Epithelial cell of esophagus (primary cell): ENCODE measurements around the gene PACC1.

Experiments
- DNase-seq: peaks from one replicate; pipeline ENCODE4 v3.0.0; 2010; ENCODE audit warnings: low read depth
- H3K4me3 ChIP-seq: 2 replicates; pipeline ENCODE4 v1.5.1; 2011; ENCODE audit warnings: mild to moderate bottlenecking, low read length, control low read depth
- TF ChIP-seq, protein P1 (sequence below): IDR thresholded peaks from 2 replicates; pipeline ENCODE4 v1.5.1; 2011; ENCODE audit warnings: low read depth, mild to moderate bottlenecking, low read length, control low read depth, inconsistent platforms; ENCODE audit not compliant: insufficient read depth; ENCODE audit errors: missing control alignments

The PACC1 gene

DNA sequence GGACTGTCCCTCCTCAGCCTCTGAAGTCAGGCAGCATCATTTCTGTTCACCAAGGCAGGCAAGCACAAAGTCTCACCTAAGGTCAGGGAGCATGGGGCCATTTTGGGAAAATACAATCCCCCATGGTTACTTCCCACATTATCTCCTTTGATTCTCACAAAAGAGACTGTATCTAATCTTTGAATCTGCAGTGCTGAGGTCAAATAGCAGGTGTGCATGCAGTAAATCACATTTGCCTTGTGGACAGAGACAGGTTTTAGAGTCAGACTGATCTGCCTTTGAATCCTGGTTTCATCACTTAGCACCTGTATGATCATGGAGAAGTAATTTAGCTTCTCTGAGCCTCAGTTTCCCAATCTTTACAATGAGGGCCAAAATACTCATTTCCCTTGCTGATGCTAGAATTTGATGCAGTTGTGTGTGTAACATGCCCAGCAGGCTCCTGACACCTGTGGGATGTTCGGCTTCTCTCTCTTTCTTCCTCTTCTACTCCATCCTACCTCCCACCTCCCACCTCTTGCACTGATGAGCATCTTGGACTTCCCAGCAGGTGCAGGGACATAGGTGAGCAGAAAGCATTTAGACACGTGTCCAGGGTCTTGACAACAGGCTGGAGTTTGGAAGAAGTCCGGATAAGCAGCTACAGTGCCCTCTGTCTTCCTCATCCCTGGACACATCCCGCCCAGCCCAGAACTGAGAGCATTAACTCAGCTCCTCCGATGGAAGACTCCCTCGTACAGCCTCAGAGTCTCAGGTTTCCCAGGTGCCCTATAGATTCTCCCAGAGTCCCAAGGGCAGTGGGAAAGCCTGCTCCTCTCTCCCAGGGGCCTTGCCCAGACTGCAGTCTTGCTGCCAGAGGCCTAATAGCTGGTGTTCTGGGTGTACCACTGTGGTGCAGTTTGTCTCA lies 37.0 kb upstream of the PACC1 start:
- no peak overlapping the region for H3K4me3 ChIP-seq
- no peak for DNase-seq
- TF ChIP-seq, protein P1, sequence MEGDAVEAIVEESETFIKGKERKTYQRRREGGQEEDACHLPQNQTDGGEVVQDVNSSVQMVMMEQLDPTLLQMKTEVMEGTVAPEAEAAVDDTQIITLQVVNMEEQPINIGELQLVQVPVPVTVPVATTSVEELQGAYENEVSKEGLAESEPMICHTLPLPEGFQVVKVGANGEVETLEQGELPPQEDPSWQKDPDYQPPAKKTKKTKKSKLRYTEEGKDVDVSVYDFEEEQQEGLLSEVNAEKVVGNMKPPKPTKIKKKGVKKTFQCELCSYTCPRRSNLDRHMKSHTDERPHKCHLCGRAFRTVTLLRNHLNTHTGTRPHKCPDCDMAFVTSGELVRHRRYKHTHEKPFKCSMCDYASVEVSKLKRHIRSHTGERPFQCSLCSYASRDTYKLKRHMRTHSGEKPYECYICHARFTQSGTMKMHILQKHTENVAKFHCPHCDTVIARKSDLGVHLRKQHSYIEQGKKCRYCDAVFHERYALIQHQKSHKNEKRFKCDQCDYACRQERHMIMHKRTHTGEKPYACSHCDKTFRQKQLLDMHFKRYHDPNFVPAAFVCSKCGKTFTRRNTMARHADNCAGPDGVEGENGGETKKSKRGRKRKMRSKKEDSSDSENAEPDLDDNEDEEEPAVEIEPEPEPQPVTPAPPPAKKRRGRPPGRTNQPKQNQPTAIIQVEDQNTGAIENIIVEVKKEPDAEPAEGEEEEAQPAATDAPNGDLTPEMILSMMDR = no peak

DNA sequence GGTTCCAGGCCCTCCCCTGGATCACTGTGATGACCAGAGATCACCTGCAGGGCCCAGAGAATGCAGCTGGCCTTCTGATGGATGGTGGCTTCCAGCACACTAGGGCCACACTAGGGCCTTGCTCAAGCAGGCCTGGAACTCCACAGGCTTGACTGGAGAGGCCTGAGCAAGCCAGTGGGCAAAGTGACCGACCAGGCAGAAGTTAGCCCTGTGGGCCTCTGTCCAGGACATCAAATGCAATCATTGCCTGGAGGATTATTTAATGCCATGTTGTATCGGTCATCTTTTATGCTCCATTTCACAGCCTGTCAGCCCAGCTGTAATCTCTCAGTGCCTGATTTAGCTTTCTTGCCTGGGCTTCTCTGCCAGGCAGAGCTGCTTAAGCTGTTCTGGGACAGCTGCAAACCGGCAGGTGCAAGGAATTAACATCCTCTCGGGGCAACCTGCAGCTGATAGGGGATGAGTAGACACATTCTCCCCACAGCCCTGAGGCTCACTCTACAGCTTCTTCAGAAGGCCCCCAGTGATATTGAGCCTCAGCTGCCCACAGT lies 35.7 kb upstream of the PACC1 start:
- H3K4me3 ChIP-seq = no peak overlapping the region
- no peak for DNase-seq
- TF ChIP-seq, protein P1 = no peak

DNA sequence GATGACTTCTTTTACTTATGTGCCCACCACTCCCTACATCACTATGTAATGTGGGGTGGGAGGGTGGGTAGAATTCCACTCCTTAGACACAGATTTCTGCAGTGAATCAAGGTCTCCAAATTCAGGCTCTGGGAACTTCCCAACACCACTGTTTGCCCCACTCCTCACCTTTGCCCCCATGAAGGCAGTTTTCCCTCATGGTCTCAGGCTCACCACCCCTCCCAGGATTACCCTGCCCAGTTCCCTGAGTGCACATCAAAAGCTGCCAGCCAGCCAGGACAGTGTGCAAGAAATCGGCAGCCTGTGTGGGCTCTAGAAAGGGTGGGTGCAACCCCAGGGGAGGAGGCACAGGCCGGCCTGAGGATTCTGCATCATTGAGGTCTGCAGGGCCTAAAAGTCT lies 32.8 kb upstream of the PACC1 start:
- TF ChIP-seq, protein P1 = no peak
- no peak for DNase-seq
- H3K4me3 ChIP-seq = no peak overlapping the region

GRCh38 chr1:212446333-212446732 lies 31.6 kb upstream of the PACC1 start:
- no peak overlapping the region for H3K4me3 ChIP-seq
- no peak for DNase-seq
- TF ChIP-seq, protein P1 = no peak

DNA sequence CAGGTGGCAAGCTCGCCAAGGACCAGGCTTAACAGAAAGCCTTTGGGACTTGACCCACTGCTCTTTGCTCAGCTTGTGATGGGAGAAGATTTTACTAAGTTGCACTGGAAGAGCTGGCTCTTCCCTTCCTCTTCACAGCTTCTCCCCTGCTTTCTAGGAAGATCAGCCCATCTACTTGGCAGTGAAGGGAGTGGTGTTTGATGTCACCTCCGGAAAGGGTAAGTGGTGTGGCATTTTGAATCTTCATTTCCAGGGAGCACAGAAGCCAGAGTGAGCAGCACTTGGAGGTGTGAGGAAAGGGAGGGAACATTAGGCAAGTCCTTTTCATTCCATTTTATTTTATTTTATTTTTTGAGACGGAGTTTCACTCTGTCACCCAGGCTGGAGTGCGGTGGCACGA lies 27.7 kb upstream of the PACC1 start:
- TF ChIP-seq, protein P1 = no peak
- DNase-seq = no peak
- no peak overlapping the region for H3K4me3 ChIP-seq

DNA sequence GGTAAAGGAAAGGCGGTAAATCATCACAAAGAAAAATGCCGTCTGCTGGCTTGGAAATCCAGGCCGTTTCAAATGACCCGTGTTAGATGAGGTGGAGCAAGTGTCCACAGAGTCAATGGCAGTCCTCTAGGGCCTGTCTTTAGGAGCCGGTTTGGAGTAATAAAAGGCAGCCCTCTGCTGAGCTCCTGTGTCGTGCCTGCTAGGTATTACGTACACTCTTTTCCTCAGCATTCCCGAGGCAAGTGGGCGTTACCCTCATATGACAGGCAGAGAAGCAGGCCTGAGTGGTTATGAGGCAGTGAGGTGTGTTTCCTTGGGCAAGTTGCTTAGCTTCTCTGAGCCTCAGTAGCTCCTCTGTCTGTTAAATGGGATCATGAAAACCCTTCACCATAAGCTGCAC lies 25.7 kb upstream of the PACC1 start:
- H3K4me3 ChIP-seq = no peak overlapping the region
- TF ChIP-seq, protein P1 = no peak
- DNase-seq = peak; percentile 24
